Esophagus muscularis mucosa (tissue), 3 donors: ENCODE data around the gene KCNQ1.

Source experiments
- CTCF ChIP-seq, 3 experiments: fragments of 200-600 bp in 2 of 3; fragments of 450-650 bp in 1 of 3; sonication (generic) in 2 of 3; IDR thresholded peaks; one replicate each; pipeline ENCODE4 v1.5.1; 2017 to 2019; ENCODE audit warnings: antibody characterized with exemption in 3 of 3, mild to moderate bottlenecking in 2 of 3, moderate library complexity in 1 of 3
- POLR2AphosphoS5 ChIP-seq, 2 donors: sonication (generic); formaldehyde crosslinking; IDR thresholded peaks; one replicate each; pipeline ENCODE4 v1.6.1; 2017; ENCODE audit warnings: antibody characterized with exemption in 2 of 2

GRCh38 chr11:2643746-2644145 lies 198.9 kb downstream of the KCNQ1 start:
- no peak for TF ChIP-seq CTCF (IDR thresholded peaks at IDR 0.05)
- no peak for TF ChIP-seq POLR2AphosphoS5 (IDR thresholded peaks at IDR 0.05)
